Gastroesophageal sphincter (tissue), 4 donors: ENCODE data around the gene RTN4RL1. TPM values are rescaled to one million over a fixed set of nuclear protein-coding genes. Genes with fewer than 3 reads are reported as not detected.

Experiments
- ATAC-seq: fragments of 150-250 bp; one replicate; pipeline ENCODE4 v1.9.1; 2016; ENCODE audit warnings: mild to moderate bottlenecking, moderate library complexity
- H3K27ac ChIP-seq, 4 donors: fragments of 200-600 bp; sonication (generic) in 3 of 4; 1 replicate in 3 of 4; 2 replicates in 1 of 4; pipeline ENCODE4 v1.5.1; 2016 to 2019
- H3K27me3 ChIP-seq: fragments of 200-600 bp; sonication (generic); one replicate; pipeline ENCODE4 v1.5.1; 2019
- H3K36me3 ChIP-seq, 2 donors: fragments of 200-600 bp; sonication (generic); one replicate each; pipeline ENCODE4 v1.5.1; 2019; ENCODE audit warnings: control low read depth in 1 of 2
- H3K4me1 ChIP-seq, 3 donors: fragments of 200-600 bp; sonication (generic); 1 replicate in 2 of 3; 2 replicates in 1 of 3; pipeline ENCODE4 v1.5.1; 2016 to 2019; ENCODE audit warnings: control low read depth in 2 of 3
- H3K4me3 ChIP-seq, 2 donors: fragments of 200-600 bp; sonication (generic); one replicate each; pipeline ENCODE4 v1.5.1; 2019; ENCODE audit warnings: mild to moderate bottlenecking in 1 of 2, moderate library complexity in 1 of 2
- H3K9me3 ChIP-seq, 3 donors: fragments of 200-600 bp; sonication (generic); one replicate each; pipeline ENCODE4 v1.5.1; 2017 to 2019; ENCODE audit warnings: control low read depth in 2 of 3
- EP300 ChIP-seq: sonication (generic); formaldehyde crosslinking; IDR thresholded peaks from one replicate; pipeline ENCODE4 v1.6.1; 2017; ENCODE audit warnings: antibody characterized with exemption, mild to moderate bottlenecking
- POLR2A ChIP-seq, 2 donors: fragments of 450-650 bp; IDR thresholded peaks; one replicate each; pipeline ENCODE4 v1.6.1; 2017; ENCODE audit warnings: antibody characterized with exemption in 2 of 2, mild to moderate bottlenecking in 2 of 2, moderate library complexity in 1 of 2
- POLR2AphosphoS5 ChIP-seq: sonication (generic); formaldehyde crosslinking; IDR thresholded peaks from one replicate; pipeline ENCODE4 v1.6.1; 2017; ENCODE audit warnings: antibody characterized with exemption
- whole genome bisulfite sequencing, 2 donors: methylation state at CpG; one replicate each; pipeline ENCODE4 v1.1.5; 2018; ENCODE audit warnings: low coverage in 1 of 2; 5-methylcytosine and 5-hydroxymethylcytosine counted together
- total RNA-seq, 4 donors: library from RNA; depleted of rRNA; stranded (reverse); fragments of >200 nt; gene quantifications; one replicate each; pipeline ENCODE4 v1.1.0, GENCODE V29; 2016
- TF ChIP-seq, protein P1 (sequence below), 4 experiments: fragments of 200-600 bp in 2 of 4; fragments of 450-650 bp in 2 of 4; sonication (generic) in 1 of 4; IDR thresholded peaks; one replicate each; pipeline ENCODE4 v1.5.1; 2017 to 2019; ENCODE audit warnings: antibody characterized with exemption in 4 of 4, mild to moderate bottlenecking in 2 of 4, moderate library complexity in 2 of 4

RTN4RL1 gene
- total RNA-seq, 4 donors from 2014 or later, result 0.58 to 0.81 (median 0.72) TPM; not detected in 1

DNA sequence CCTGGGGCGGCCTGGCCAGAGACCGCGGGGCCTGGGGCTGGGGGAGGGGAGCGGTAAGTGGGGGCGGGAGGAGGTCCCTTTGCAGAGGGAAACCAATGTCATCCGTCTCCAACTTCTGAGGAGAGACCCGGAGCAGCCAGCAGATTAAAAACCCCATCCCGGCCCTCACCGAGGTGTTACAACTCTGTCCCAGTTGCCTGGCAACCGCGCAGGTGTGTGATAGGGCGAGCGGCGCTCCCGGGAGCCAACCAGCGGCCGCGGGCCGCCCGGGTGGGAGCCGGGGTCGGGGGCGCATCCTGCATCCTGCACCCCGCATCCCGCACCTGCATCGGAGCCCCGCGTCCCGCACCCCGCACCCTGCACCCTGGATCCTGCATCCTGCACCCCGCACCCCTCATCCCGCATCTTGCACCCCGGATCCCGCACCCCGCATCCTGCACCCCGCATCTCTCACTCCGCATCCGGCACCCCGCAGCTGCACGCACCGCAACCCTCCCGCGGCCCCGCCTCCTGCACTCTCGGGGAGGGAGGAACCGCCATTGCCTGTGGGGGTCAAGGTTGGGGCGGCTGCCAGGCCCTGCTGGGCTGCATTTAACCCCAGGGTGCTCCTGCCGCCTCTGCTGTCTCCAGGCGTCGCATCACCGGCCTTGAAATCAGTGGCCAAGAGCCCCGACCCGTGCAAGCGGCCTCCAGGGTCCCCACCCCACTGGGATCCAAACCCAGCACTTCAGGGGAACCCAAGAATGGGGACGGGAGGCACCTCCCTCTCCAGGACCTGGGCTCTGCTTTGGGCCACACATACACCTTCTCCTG is 47.3 kb downstream of the RTN4RL1 start:
- 7% methylated on average over 6 of the region's 55 CpGs; no CpG with 5 or more reads in 1 of the 2 donors for WGBS, 2 donors
- no peak for ATAC-seq
- Histone ChIP-seq H3K9me3 (no peaks in the 10 kb centered on the region), H3K4me1 (peaks cover 0 to 15% (median 0%) of the 10 kb centered on the region in 3 donors), H3K36me3 (no peaks in the 10 kb centered on the region), H3K4me3 (peak overlapping the region in 1 of 2 donors; percentile 2), H3K27ac (no peak overlapping the region), H3K27me3 (peaks cover 46% of the 10 kb centered on the region)
- no peak for TF ChIP-seq POLR2A (IDR thresholded peaks at IDR 0.05)
- no peak for TF ChIP-seq EP300
- TF ChIP-seq POLR2AphosphoS5, result no peak
- TF ChIP-seq, protein P1, sequence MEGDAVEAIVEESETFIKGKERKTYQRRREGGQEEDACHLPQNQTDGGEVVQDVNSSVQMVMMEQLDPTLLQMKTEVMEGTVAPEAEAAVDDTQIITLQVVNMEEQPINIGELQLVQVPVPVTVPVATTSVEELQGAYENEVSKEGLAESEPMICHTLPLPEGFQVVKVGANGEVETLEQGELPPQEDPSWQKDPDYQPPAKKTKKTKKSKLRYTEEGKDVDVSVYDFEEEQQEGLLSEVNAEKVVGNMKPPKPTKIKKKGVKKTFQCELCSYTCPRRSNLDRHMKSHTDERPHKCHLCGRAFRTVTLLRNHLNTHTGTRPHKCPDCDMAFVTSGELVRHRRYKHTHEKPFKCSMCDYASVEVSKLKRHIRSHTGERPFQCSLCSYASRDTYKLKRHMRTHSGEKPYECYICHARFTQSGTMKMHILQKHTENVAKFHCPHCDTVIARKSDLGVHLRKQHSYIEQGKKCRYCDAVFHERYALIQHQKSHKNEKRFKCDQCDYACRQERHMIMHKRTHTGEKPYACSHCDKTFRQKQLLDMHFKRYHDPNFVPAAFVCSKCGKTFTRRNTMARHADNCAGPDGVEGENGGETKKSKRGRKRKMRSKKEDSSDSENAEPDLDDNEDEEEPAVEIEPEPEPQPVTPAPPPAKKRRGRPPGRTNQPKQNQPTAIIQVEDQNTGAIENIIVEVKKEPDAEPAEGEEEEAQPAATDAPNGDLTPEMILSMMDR (IDR thresholded peaks at IDR 0.05), result no peak

DNA sequence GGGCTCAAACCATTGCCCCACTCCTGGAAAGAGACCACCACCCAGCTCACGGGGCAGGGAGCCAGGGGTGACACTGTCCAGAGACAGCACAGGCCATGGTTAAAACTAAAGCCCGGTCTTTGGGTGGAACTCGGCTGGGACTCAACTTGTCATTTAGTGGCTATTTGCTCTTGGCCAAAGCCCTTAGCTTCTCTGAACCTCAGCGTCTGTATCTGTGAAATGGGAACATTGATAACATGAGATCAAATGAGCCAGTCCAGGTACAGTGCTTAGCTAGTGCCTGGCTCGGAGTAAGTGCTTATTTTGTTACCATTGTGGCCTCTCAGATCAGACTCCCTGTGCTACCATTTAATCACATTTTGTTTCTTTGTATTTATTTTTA is 48.5 kb downstream of the RTN4RL1 start:
- no peak overlapping the region for H3K4me3 ChIP-seq
- no peak for TF ChIP-seq EP300
- TF ChIP-seq, protein P1 (IDR thresholded peaks at IDR 0.05), result no peak
- TF ChIP-seq POLR2AphosphoS5, result no peak
- no peak for TF ChIP-seq POLR2A (IDR thresholded peaks at IDR 0.05)

DNA sequence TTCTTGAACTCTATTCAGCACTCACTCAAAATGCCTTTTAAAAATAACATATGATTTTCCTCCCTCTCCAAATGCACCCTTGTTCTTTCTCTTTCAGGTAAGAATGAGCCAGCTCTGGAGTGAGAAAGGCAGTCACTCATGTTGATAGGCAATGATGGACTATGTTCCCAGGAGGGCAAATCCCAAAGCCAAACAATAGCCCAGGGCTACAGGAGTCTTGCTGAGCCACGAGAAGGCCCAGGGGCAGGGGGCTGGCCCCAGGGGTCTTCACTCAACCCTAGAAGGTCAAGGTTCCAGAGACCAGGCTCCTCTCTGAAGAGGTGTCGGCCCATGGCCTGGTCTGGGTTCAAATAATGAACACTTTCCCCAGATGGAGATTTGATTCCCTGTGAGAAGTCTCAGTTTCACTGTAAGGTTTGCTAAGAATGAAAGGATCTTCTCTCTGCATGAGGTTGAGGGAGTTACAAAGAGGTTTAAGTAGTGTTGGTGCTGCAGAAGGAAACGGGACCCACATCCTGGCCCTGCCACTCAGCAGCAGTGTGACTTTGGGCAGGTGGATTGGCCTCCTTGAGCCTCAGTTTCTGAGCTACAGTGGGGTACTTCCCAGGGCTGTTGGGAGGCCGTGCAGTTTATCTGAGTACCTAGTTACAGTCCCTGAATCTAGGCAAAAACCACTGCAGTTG is 49.0 kb downstream of the RTN4RL1 start:
- Histone ChIP-seq H3K27me3 (peaks cover 52% of the 10 kb centered on the region), H3K36me3 (no peaks in the 10 kb centered on the region), H3K4me1 (peaks cover 0 to 19% (median 0%) of the 10 kb centered on the region in 3 donors), H3K4me3 (no peak overlapping the region), H3K27ac (no peak overlapping the region), H3K9me3 (no peaks in the 10 kb centered on the region)
- no CpG with 5 or more reads among the region's 4 CpGs for WGBS, 2 donors
- TF ChIP-seq EP300, result no peak
- no peak for TF ChIP-seq POLR2AphosphoS5
- TF ChIP-seq, protein P1 (IDR thresholded peaks at IDR 0.05), result no peak
- TF ChIP-seq POLR2A (IDR thresholded peaks at IDR 0.05), result no peak
- ATAC-seq, result no peak

More for the DNA sequence above, 48.5 kb downstream of the RTN4RL1 start:
- Histone ChIP-seq H3K27me3 (peaks cover 52% of the 10 kb centered on the region), H3K9me3 (no peaks in the 10 kb centered on the region), H3K36me3 (no peaks in the 10 kb centered on the region), H3K4me1 (peaks cover 0 to 19% (median 0%) of the 10 kb centered on the region in 3 donors), H3K27ac (no peak overlapping the region)
- WGBS, 2 donors, result 77 to 83% methylated on average over 4 of the region's 5 CpGs
- ATAC-seq, result no peak

DNA sequence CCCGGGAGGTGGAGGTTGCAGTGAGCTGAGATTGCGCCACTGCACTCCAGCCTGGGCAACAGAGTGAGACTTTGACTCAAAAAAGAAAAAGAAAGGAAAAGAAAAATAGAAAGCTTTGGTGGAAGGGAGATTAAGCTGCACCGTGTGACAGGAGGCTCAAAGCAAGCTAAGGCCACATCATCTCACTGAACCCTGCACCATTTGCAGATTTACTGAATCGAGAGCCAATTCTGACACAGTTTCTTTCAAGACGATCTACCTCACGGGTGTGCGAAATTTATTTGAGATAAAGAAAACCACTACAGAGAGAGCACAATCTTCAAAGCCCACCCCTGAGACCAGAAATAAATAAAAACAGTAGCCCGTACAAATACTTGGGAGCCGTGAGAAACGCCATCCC is 49.6 kb downstream of the RTN4RL1 start:
- Histone ChIP-seq H3K9me3 (no peaks in the 10 kb centered on the region), H3K27ac (no peak overlapping the region), H3K27me3 (peaks cover 57% of the 10 kb centered on the region), H3K4me3 (no peak overlapping the region), H3K36me3 (no peaks in the 10 kb centered on the region), H3K4me1 (peaks cover 0 to 19% (median 0%) of the 10 kb centered on the region in 3 donors)
- TF ChIP-seq POLR2AphosphoS5, result no peak
- TF ChIP-seq, protein P1 (IDR thresholded peaks at IDR 0.05), result no peak
- TF ChIP-seq POLR2A (IDR thresholded peaks at IDR 0.05), result no peak
- TF ChIP-seq EP300, result no peak
- ATAC-seq, result no peak
- 81 to 85% methylated on average over 5 to 10 of the region's 10 CpGs for WGBS, 2 donors
